Neural crest cell (in vitro differentiated cells): ENCODE measurements around the gene REC8. TPM values are rescaled to one million over a fixed set of nuclear protein-coding genes. Genes with fewer than 3 reads are reported as not detected.
A peak's percentile ranks its signal among the peaks of the same experiment; 100 is the strongest.

ENCODE experiments used
- DNase-seq: peaks from one replicate; pipeline ENCODE4 v3.0.0; 2021; ENCODE audit warnings: low read depth, mixed read lengths, low spot score
- H3K27ac Mint-ChIP-seq: one replicate; pipeline ENCODE4 v1.8.0; 2021; ENCODE audit warnings: mild to moderate bottlenecking, mixed read lengths; ENCODE audit not compliant: unreplicated experiment
- H3K27me3 Mint-ChIP-seq: 2 replicates; pipeline ENCODE4 v1.8.0; 2021; ENCODE audit warnings: low read depth, mild to moderate bottlenecking, mixed read lengths
- H3K36me3 Mint-ChIP-seq: 2 replicates; pipeline ENCODE4 v1.8.0; 2021; ENCODE audit warnings: low read depth, mild to moderate bottlenecking, mixed read lengths
- H3K4me1 Mint-ChIP-seq: 2 replicates; pipeline ENCODE4 v1.8.0; 2021; ENCODE audit warnings: mixed read lengths
- H3K4me3 Mint-ChIP-seq: one replicate; pipeline ENCODE4 v1.8.0; 2021; ENCODE audit warnings: mild to moderate bottlenecking, mixed read lengths
- H3K9me3 Mint-ChIP-seq: 2 replicates; pipeline ENCODE4 v1.8.0; 2021; ENCODE audit warnings: mixed read lengths
- total RNA-seq: library from RNA; stranded (reverse); gene quantifications from 2 replicates; pipeline ENCODE4 v1.2.1, GENCODE V29; 2021
- TF ChIP-seq, protein P1 (sequence below): fragments of 200-600 bp; sonication (generic); conservative IDR thresholded peaks from 2 replicates; pipeline ENCODE4 v1.5.0; 2021; ENCODE audit warnings: antibody characterized with exemption, mild to moderate bottlenecking

The REC8 gene
- total RNA-seq, 1 donor from 2014 or later = 160 TPM

DNA sequence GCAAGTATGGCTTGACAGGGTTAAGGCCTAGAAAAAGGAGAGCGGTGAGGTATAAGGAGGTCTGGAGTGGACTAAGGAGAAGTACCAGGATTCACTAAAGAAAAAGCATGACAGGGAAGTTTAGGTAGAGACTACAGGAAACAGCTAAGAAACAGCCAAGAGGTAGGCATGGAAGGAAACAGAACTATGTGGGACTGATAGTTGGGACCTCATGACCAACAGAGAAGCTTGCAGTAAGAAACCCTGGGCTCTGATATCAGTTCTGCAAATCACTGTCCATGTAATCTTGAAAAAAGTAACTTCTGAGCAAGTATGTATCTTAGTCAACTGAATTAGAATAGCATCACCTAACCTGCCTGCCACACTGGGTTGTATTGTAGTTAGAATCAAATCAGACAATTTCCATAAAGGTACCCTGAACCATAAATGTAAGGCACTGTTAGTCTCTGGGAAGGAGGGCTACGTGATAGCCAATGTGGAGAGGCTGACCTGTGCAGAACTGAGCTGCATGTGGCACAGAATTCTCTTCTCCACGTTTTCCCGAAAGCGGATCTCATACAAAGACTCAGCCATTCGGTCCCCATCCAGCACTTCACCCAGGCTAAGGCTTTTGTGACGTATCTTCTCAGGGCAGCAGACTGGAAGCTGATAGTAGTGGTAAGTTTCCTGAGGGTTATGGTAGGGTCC, 22.4 kb downstream of the REC8 start:
- Mint-ChIP-seq H3K4me3 (peak overlapping the region; percentile 96), H3K9me3 (no peaks in the 10 kb centered on the region), H3K27me3 (no peaks in the 10 kb centered on the region), H3K27ac (peak overlapping the region; percentile 87), H3K36me3 (peaks cover 23% of the 10 kb centered on the region), H3K4me1 (peaks cover 41% of the 10 kb centered on the region)
- DNase-seq = no peak
- TF ChIP-seq, protein P1, sequence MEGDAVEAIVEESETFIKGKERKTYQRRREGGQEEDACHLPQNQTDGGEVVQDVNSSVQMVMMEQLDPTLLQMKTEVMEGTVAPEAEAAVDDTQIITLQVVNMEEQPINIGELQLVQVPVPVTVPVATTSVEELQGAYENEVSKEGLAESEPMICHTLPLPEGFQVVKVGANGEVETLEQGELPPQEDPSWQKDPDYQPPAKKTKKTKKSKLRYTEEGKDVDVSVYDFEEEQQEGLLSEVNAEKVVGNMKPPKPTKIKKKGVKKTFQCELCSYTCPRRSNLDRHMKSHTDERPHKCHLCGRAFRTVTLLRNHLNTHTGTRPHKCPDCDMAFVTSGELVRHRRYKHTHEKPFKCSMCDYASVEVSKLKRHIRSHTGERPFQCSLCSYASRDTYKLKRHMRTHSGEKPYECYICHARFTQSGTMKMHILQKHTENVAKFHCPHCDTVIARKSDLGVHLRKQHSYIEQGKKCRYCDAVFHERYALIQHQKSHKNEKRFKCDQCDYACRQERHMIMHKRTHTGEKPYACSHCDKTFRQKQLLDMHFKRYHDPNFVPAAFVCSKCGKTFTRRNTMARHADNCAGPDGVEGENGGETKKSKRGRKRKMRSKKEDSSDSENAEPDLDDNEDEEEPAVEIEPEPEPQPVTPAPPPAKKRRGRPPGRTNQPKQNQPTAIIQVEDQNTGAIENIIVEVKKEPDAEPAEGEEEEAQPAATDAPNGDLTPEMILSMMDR = no peak

DNA sequence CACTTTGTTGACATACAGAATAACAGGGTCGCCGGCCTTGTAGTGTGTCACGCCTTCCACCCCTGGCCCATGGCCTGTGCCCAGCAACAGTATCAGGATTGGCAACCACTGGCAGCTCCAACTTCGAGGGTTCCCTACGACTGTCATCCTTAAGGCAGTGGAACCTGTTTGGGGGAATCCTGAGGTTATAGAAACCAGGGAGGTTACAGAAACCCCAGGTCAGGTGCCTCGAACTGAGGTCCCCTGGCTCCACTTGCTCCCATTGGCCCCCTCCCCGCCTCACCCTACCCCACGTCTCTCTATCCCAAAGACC, 22.9 kb downstream of the REC8 start:
- Mint-ChIP-seq H3K4me3 (peak overlapping the region; percentile 96), H3K27me3 (no peaks in the 10 kb centered on the region), H3K9me3 (no peaks in the 10 kb centered on the region), H3K36me3 (peaks cover 24% of the 10 kb centered on the region), H3K27ac (peak overlapping the region; percentile 87), H3K4me1 (peaks cover 40% of the 10 kb centered on the region)
- DNase-seq = no peak
- TF ChIP-seq, protein P1 = no peak

DNA sequence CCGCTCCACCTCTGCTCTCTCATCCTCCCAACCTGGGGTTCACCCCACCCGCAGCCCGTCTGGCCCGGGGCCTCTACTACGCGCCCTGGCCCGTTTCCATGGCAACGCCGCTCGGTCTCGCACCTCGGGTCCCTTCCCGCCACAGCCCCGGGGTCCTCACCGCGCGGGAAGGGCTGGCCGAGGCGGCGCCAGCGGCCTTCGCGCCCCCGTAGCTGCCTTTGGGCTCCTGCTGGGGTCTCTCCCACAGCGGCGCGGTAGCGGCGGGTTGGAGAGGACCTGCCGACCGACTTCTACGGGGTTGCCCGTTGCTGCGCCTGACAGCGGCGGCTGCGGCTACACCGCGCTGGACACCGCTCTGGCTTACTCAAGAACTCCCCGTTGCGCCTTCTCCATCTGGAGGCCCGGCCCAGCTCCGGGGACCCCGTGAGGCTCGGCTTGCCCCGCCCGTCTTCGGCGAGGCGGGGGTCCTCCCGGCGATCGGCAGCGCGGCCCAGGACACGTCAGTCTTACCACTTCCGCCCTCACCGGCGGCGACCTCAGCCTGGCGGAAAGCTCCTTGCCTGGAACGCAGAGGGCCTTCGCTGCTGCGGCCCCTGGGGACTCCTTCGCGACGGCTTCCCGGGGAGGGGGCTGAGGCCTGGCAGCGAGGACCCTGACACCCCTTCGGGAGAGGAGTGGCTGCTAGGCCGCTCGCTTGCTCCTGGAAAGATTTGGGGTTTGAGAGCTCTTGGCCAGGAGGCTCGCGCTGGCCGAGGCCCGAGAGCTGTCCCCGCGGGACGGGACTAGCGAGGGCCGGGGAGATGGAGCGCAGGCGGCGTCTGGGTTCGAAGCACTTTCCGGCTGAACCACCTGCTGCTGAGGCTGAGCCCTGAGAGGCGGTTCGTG, 23.5 kb downstream of the REC8 start, which contains the start of gene TM9SF1:
Gene TM9SF1, minus strand, starts transcription at position 256 of the 885 bp plus-strand sequence. CDS start 422 bp downstream, outside the sequence.
- Mint-ChIP-seq H3K36me3 (peaks cover 26% of the 10 kb centered on the region), H3K4me3 (peak within 1 kb of the TSS; percentile 96), H3K4me1 (peaks cover 40% of the 10 kb centered on the region), H3K27ac (peak within 1 kb of the TSS; percentile 98), H3K9me3 (no peaks in the 10 kb centered on the region), H3K27me3 (no peaks in the 10 kb centered on the region)
- DNase-seq = peak; percentile 75
- TF ChIP-seq, protein P1 = no peak

DNA sequence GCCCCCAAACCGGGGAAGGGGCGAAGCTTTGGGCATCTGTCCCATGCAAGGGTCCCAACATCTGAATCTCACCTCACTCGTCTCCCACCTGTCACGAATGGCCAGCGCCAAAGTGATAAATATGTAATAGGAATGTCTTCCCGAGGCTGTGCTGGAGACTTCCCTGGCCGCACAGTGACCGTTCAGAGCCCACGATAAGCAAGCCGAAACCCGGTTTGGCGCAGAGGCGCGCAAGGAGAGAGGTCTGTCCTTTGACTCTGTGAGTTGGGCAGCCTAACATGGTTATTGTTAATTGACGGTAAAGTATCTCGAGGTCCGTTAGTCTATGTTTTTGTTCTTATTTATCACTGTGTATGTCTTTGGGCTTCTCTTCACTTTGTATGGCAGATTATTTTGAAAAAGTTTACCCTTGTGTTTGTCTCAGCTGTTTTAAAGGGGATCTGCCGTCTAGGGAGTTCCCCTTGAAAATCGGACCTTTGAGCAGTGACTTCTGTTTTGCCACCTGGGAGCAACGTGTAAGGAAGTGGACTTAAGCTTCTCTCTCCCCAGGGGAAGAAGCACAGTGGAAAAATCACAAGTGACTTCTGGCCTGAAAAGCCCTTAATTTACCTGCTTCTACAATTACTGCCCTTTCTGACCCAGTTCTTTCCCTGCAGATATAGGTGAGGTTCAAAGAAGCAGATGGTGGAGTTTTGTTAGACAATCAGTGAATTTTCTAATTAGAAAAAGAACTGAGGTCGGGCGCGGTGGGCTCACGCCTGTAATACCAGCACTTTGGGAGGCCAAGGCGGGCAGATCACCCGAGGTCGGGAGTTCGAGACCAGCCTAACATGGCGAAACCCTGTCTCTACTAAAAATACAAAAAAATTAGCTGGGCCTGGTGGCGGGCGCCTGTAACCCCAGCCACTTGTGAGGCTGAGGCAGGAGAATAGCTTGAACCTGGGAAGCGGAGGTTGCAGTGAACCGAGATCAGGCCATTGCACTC, 24.5 kb downstream of the REC8 start:
- DNase-seq = no peak
- Mint-ChIP-seq H3K9me3 (no peaks in the 10 kb centered on the region), H3K4me1 (peaks cover 40% of the 10 kb centered on the region), H3K27ac (peak overlapping the region; percentile 98), H3K36me3 (peaks cover 27% of the 10 kb centered on the region), H3K4me3 (peak overlapping the region; percentile 96), H3K27me3 (no peaks in the 10 kb centered on the region)
- TF ChIP-seq, protein P1 = no peak

DNA sequence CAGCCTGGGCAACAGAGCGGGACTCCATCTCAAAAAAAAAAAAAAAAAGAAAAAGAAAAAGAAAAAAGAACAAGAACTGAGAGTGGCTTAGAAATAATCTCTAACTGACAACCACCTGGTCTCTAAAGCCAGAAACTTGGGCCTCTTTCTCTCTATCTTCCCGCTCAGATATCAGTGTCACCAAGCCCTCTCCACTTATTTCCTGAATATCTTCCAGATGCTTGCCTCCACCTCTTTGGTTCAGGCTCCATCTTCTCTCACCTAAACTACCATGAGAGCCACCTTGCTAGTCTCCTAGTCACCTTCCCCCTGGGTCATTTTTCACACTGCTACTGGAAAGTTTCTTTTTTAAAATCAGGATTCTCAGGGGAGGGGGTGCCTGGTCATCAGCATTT, 25.2 kb downstream of the REC8 start:
- H3K36me3 Mint-ChIP-seq = peaks cover 30% of the 10 kb centered on the region
- no peaks in the 10 kb centered on the region for H3K27me3 Mint-ChIP-seq
- no peak for DNase-seq
- TF ChIP-seq, protein P1 = no peak
- H3K4me3 Mint-ChIP-seq = peak overlapping the region; percentile 96
- H3K27ac Mint-ChIP-seq = no peak overlapping the region
- no peaks in the 10 kb centered on the region for H3K9me3 Mint-ChIP-seq
- H3K4me1 Mint-ChIP-seq = peaks cover 38% of the 10 kb centered on the region
